ENCODE results near the gene TENM4.

Gene TENM4

DNA sequence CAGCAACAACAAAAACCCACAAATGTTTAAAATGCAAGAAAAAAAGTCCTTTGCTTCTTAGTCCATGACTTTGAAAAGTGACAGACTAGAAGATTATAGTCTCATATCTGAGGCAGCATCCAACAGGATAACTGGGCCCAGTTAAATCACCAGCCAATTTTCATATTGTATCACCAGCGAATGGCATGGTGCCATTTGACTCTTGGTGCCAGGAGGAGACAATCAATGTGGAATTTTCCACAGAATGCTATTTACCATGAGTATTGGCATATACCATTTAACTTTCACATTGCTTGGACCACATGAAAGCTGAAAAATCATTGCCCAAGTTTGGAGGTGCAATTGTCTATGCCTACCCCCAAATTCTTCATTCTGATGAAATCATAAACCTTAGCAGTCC is 255.5 kb downstream of the TENM4 start:
- no peak overlapping the region for H3K4me3 ChIP-seq (ENCODE audit: insufficient read depth, low read depth, low read length)
- WGBS, 2 experiments: 88% methylated on average over 1 of the region's 1 CpG
- no peaks in the 10 kb centered on the region for H3K4me1 ChIP-seq (ENCODE audit: control insufficient read depth, insufficient read depth, low read length)

DNA sequence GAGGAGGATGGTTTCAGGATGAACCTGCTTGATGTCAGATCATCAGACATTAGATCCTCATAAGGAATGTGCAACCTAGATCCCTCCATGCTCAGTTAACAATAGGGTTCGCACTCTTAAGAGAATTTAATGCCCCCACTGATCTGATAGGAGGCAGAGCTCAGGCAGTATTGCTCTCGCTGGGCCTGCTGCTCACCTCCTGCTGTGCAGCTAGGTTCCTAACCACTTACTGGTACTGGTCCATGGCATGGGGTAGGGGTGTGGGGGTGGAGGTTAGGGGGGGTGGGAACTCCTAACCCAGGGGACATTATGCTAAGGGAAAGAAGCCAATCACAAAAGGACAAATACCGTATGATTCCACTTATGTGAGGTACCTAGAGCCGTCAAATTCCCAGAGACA is 256.5 kb downstream of the TENM4 start:
- WGBS, 2 experiments: 62 to 68% methylated on average over 4 of the region's 4 CpGs
- no peaks in the 10 kb centered on the region for H3K4me1 ChIP-seq (ENCODE audit: control insufficient read depth, insufficient read depth, low read length)
- H3K4me3 ChIP-seq (ENCODE audit: insufficient read depth, low read depth, low read length): no peak overlapping the region
- no peaks in the 10 kb centered on the region for H3K36me3 ChIP-seq (ENCODE audit: control insufficient read depth, insufficient read depth, low read length)
- no peak overlapping the region for H3K27ac ChIP-seq (ENCODE audit: insufficient read depth, low read depth, low read length, poor library complexity, severe bottlenecking)
- no peaks in the 10 kb centered on the region for H3K9me3 ChIP-seq (ENCODE audit: control insufficient read depth, low read length)
- H3K27me3 ChIP-seq (ENCODE audit: control insufficient read depth, insufficient read depth, low read length, poor library complexity, severe bottlenecking): no peaks in the 10 kb centered on the region

More for the DNA sequence above, 255.5 kb downstream of the TENM4 start:
- H3K27me3 ChIP-seq (ENCODE audit: control insufficient read depth, insufficient read depth, low read length, poor library complexity, severe bottlenecking): no peaks in the 10 kb centered on the region
- no peak overlapping the region for H3K27ac ChIP-seq (ENCODE audit: insufficient read depth, low read depth, low read length, poor library complexity, severe bottlenecking)
- no peaks in the 10 kb centered on the region for H3K9me3 ChIP-seq (ENCODE audit: control insufficient read depth, low read length)
- no peaks in the 10 kb centered on the region for H3K36me3 ChIP-seq (ENCODE audit: control insufficient read depth, insufficient read depth, low read length)

DNA sequence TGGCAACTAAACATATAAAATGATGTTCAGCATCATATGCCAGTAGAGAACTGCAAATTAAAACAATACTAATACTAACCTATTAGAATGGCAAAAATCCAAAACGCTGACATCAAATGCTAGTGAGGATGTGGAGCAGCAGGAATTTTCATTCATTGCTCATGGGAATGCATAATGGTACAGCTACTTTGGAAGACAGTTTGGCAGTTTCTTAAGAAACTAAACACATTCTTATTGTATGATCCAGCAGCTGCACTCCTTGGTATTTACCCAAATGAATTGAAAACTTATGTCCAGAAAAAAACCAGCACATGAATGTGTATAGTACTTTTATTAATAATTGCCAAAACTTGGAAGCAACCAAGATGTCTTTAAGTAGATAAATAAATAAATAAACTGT is 258.0 kb downstream of the TENM4 start:
- no peaks in the 10 kb centered on the region for H3K27me3 ChIP-seq (ENCODE audit: control insufficient read depth, insufficient read depth, low read length, poor library complexity, severe bottlenecking)
- no peaks in the 10 kb centered on the region for H3K9me3 ChIP-seq (ENCODE audit: control insufficient read depth, low read length)
- no peaks in the 10 kb centered on the region for H3K4me1 ChIP-seq (ENCODE audit: control insufficient read depth, insufficient read depth, low read length)
- no peaks in the 10 kb centered on the region for H3K36me3 ChIP-seq (ENCODE audit: control insufficient read depth, insufficient read depth, low read length)
- 73 to 89% methylated on average over 1 of the region's 1 CpG for WGBS, 2 experiments
- H3K27ac ChIP-seq (ENCODE audit: insufficient read depth, low read depth, low read length, poor library complexity, severe bottlenecking): no peak overlapping the region
- H3K4me3 ChIP-seq (ENCODE audit: insufficient read depth, low read depth, low read length): no peak overlapping the region

DNA sequence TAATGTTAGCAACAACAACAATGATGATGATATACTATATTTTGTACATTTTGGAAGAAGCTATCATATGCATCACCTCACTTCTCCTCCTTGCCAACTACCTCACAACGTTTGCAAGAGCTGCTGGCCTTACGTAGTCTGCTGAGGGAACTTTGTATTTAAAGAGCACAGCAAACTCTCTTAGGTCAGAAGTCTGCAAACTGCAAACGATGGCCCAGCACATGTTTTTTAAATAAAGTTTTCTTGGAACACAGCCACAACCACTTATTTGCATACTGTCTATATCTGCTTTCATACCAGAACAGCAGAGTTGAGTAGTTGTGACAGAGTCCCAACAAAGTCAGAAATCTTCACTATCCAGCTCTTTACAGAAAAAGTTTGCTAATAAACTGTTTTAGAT is 261.7 kb downstream of the TENM4 start:
- WGBS, 2 experiments: 85 to 87% methylated on average over 3 of the region's 3 CpGs
- H3K9me3 ChIP-seq (ENCODE audit: control insufficient read depth, low read length): no peaks in the 10 kb centered on the region

DNA sequence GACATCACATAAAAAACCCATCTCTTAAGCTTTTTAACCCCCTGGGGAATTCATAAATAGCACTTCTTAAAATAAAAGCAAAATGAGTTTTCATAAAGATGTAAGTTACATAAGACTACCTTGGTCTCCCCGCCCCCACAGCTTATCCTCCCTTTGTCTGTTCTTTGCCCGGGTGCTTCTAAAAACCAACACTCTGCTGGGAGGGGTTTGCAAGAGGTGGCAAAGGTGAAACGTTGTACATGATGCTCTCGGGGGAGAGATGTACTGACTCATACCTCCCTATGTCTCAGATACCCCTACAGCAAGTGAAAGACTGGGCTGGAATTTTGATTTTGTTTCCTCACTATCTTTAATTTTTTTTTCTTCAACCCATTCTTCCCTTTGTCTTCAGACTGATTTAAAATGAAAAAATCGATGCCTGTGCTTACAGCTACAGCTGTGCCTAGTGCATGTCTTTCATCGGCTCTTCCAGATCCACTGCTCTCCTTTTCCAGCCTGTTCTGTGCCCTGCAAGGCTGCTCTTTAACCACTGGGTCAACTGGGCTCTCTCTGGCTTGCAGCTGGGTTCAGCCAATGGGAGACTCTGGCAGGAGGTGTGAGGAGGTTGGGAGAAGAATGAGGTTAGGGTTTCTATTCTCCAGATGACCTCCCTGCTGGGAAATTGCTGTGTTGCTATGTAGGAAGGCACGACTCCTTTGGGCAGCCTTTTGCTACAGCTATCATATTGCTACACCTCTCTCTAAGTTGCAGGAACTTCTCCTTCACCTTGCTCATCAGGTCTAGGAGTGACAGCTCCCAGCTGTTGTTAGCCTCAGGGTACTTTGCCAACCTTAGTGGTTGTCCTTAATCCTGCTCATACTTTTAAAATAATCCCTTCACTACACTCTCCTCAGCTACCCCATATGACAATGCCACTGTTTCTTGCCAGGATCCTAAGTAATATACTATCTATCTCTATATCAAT is 266.5 kb downstream of the TENM4 start:
- WGBS, 2 experiments: 43 to 59% methylated on average over 6 to 7 of the region's 7 CpGs
- Histone ChIP-seq H3K36me3 (ENCODE audit: control insufficient read depth, insufficient read depth, low read length) (no peaks in the 10 kb centered on the region), H3K4me1 (ENCODE audit: control insufficient read depth, insufficient read depth, low read length) (peaks cover 15% of the 10 kb centered on the region), H3K4me3 (ENCODE audit: insufficient read depth, low read depth, low read length) (no peak overlapping the region), H3K27ac (ENCODE audit: insufficient read depth, low read depth, low read length, poor library complexity, severe bottlenecking) (no peak overlapping the region), H3K27me3 (ENCODE audit: control insufficient read depth, insufficient read depth, low read length, poor library complexity, severe bottlenecking) (no peaks in the 10 kb centered on the region), H3K9me3 (ENCODE audit: control insufficient read depth, low read length) (no peaks in the 10 kb centered on the region)

More for the DNA sequence above, 261.7 kb downstream of the TENM4 start:
- H3K4me1 ChIP-seq (ENCODE audit: control insufficient read depth, insufficient read depth, low read length): peaks cover 7% of the 10 kb centered on the region
- H3K27ac ChIP-seq (ENCODE audit: insufficient read depth, low read depth, low read length, poor library complexity, severe bottlenecking): no peak overlapping the region
- no peaks in the 10 kb centered on the region for H3K36me3 ChIP-seq (ENCODE audit: control insufficient read depth, insufficient read depth, low read length)
- H3K27me3 ChIP-seq (ENCODE audit: control insufficient read depth, insufficient read depth, low read length, poor library complexity, severe bottlenecking): no peaks in the 10 kb centered on the region
- no peak overlapping the region for H3K4me3 ChIP-seq (ENCODE audit: insufficient read depth, low read depth, low read length)

DNA sequence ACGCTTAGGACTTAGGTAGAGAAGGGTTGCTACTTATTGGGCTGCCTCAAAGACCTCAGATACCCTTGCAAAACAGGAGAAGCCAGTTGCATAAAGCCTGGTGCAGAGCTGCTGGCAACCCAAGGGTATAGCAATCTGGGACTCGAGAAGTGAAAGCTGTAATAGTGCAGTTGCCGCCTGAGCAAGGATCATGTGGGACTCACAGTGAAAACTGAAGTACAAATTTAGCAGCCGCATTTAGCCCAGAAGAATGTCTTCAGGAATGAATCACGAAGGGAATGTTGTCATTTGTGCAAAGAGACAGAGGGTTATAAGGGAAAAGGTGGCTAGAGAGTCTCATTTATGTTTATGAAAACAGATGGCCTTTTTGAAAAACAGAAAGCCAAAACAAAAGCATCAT is 267.2 kb downstream of the TENM4 start:
- WGBS, 2 experiments: 90 to 92% methylated on average over 5 of the region's 5 CpGs
- peaks cover 15% of the 10 kb centered on the region for H3K4me1 ChIP-seq (ENCODE audit: control insufficient read depth, insufficient read depth, low read length)
- H3K4me3 ChIP-seq (ENCODE audit: insufficient read depth, low read depth, low read length): no peak overlapping the region

DNA sequence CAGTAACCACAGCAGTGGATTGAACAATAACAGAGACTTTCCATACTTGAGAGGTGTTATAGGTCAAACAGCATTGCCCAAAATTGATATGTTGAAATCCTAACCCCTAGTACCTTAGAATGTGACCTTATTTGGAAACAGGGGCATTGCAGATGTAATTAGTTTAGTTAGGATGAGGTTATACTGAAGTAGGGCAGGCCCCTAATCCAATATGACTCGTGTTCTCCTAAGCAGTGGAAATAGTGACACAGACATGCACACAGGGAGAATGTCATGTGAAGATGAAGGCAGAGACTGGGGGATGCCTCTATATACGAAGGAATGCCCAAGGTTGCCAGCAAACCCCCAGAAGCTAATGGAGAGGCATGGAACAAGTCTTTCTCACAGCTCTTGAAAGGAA is 270.5 kb downstream of the TENM4 start:
- H3K27me3 ChIP-seq (ENCODE audit: control insufficient read depth, insufficient read depth, low read length, poor library complexity, severe bottlenecking): no peaks in the 10 kb centered on the region
- H3K4me3 ChIP-seq (ENCODE audit: insufficient read depth, low read depth, low read length): no peak overlapping the region
- no peaks in the 10 kb centered on the region for H3K36me3 ChIP-seq (ENCODE audit: control insufficient read depth, insufficient read depth, low read length)
- no peak overlapping the region for H3K27ac ChIP-seq (ENCODE audit: insufficient read depth, low read depth, low read length, poor library complexity, severe bottlenecking)
- H3K9me3 ChIP-seq (ENCODE audit: control insufficient read depth, low read length): no peaks in the 10 kb centered on the region
- 92 to 93% methylated on average over 2 of the region's 2 CpGs for WGBS, 2 experiments
- H3K4me1 ChIP-seq (ENCODE audit: control insufficient read depth, insufficient read depth, low read length): peaks cover 15% of the 10 kb centered on the region

More for the DNA sequence above, 267.2 kb downstream of the TENM4 start:
- Histone ChIP-seq H3K36me3 (ENCODE audit: control insufficient read depth, insufficient read depth, low read length) (no peaks in the 10 kb centered on the region), H3K9me3 (ENCODE audit: control insufficient read depth, low read length) (no peaks in the 10 kb centered on the region), H3K27ac (ENCODE audit: insufficient read depth, low read depth, low read length, poor library complexity, severe bottlenecking) (no peak overlapping the region), H3K27me3 (ENCODE audit: control insufficient read depth, insufficient read depth, low read length, poor library complexity, severe bottlenecking) (no peaks in the 10 kb centered on the region)

DNA sequence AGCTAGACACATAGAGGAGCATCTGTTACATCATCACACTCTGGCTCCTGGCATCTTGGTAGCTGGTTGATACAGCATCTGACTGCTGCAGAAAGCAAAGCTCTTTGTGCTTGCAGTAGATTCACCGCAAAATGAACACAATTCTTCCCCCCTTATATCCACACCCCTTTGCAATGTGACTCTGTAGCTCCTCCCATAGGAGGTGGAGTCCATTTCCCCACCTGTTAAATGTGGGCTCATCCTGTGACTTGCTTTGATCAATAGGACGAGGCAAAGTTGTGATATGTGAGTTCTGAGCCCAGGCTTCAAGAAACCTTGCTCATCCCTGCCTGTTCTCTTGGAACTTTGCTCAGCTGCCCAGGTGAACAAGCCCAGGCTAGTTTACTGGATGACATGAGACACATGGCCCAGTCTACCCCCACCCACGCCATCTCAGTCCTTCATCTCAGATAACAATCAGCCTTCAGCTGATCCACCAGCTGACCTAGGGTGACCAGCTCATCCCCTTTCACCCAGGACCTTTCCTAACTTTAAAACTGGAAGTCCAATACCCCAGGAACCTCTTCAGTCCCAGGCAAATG is 272.2 kb downstream of the TENM4 start:
- 91 to 98% methylated on average over 3 of the region's 3 CpGs for WGBS, 2 experiments
- Histone ChIP-seq H3K36me3 (ENCODE audit: control insufficient read depth, insufficient read depth, low read length) (no peaks in the 10 kb centered on the region), H3K4me1 (ENCODE audit: control insufficient read depth, insufficient read depth, low read length) (peaks cover 3% of the 10 kb centered on the region), H3K27ac (ENCODE audit: insufficient read depth, low read depth, low read length, poor library complexity, severe bottlenecking) (no peak overlapping the region), H3K4me3 (ENCODE audit: insufficient read depth, low read depth, low read length) (no peak overlapping the region), H3K27me3 (ENCODE audit: control insufficient read depth, insufficient read depth, low read length, poor library complexity, severe bottlenecking) (no peaks in the 10 kb centered on the region), H3K9me3 (ENCODE audit: control insufficient read depth, low read length) (no peaks in the 10 kb centered on the region)

DNA sequence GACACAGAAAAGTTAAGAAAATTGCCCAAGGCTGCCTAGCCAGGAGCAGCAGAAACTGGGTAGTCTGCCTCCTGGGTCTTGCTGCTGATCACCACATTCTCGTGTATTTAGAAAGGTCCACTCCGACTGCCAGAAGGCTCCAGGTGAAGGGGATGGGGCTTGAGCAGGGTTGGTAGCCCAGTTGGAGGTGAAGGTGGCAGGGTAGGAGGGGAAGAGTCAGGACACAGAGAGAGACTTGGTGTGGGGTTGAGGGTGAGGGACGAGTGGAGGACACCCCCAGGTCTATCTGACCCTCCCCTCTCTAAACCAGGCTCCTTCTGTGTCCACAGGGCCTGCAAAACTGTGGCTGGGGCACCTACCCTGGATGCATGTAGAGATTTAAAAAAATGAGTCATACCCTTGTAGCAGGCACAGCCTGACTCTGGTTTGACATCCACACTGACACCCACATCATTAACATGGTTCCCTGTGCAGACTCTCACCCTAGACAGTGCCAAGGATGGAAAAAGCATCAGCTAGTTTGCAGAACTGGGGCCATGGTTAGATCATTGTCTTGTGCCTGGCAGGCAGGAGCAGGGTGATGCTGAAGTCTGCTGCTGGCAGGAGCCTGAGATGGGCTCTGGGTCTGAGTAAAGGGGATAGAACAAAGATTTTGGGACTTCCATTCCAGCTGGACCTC is 273.2 kb downstream of the TENM4 start:
- Histone ChIP-seq H3K27me3 (ENCODE audit: control insufficient read depth, insufficient read depth, low read length, poor library complexity, severe bottlenecking) (no peaks in the 10 kb centered on the region), H3K4me1 (ENCODE audit: control insufficient read depth, insufficient read depth, low read length) (no peaks in the 10 kb centered on the region), H3K4me3 (ENCODE audit: insufficient read depth, low read depth, low read length) (no peak overlapping the region), H3K36me3 (ENCODE audit: control insufficient read depth, insufficient read depth, low read length) (no peaks in the 10 kb centered on the region), H3K27ac (ENCODE audit: insufficient read depth, low read depth, low read length, poor library complexity, severe bottlenecking) (no peak overlapping the region), H3K9me3 (ENCODE audit: control insufficient read depth, low read length) (no peaks in the 10 kb centered on the region)
- 90 to 91% methylated on average over 3 of the region's 3 CpGs for WGBS, 2 experiments

DNA sequence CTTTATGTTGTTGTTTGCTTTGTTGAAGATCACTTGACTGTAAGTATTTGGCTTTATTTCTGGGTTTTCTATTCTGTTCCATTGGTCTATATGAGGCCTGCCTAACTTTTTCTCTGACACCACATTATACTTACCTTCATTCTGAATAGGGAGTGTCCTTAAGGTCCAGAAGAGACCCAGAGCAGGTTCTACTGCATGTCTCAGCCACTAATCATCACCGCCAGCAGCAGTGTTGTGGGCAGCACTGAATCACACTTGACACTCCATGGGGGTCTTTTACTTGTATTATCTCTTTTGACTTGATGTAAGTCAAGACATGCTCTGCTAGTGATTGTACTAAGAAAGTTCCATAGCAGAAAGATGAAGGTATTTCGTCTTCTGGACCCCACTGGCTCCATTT is 274.9 kb downstream of the TENM4 start:
- Histone ChIP-seq H3K4me3 (ENCODE audit: insufficient read depth, low read depth, low read length) (no peak overlapping the region), H3K27ac (ENCODE audit: insufficient read depth, low read depth, low read length, poor library complexity, severe bottlenecking) (no peak overlapping the region), H3K36me3 (ENCODE audit: control insufficient read depth, insufficient read depth, low read length) (no peaks in the 10 kb centered on the region), H3K27me3 (ENCODE audit: control insufficient read depth, insufficient read depth, low read length, poor library complexity, severe bottlenecking) (no peaks in the 10 kb centered on the region), H3K4me1 (ENCODE audit: control insufficient read depth, insufficient read depth, low read length) (no peaks in the 10 kb centered on the region), H3K9me3 (ENCODE audit: control insufficient read depth, low read length) (no peaks in the 10 kb centered on the region)
- 91 to 94% methylated on average over 2 of the region's 2 CpGs for WGBS, 2 experiments

Measured in ectodermal cell (in vitro differentiated cells).